Caco-2 (cell line): Measurements from ENCODE around the gene VRK2. TPM values are rescaled to one million over a fixed set of nuclear protein-coding genes. Genes with fewer than 3 reads are reported as not detected.

Source experiments
- Bru-seq: library from RNA; stranded (reverse); fragments of 400-500 nt; gene quantifications from one replicate; lab custom pipeline; 2021; lab: Mats Ljungman, UMichigan
- BruChase-seq, 2 experiments: library from RNA; stranded (reverse); fragments of 400-500 nt; gene quantifications; one replicate each; lab custom pipeline; 2021; lab: Mats Ljungman, UMichigan
- BruUV-seq: library from RNA; stranded (reverse); fragments of 400-500 nt; replicated peaks from 2 replicates; lab custom pipeline; 2021; lab: Mats Ljungman, UMichigan
- CTCF ChIA-PET: fragments of 300-600 bp; sonication (Branson Sonifier 250); formaldehyde crosslinking; loops from one replicate; lab custom pipeline; 2022; ENCODE audit warnings: antibody characterized with exemption; lab: Charles Lee
- POLR2A ChIA-PET: fragments of 300-600 bp; sonication (Branson Sonifier 250); formaldehyde crosslinking; loops from one replicate; lab custom pipeline; 2022; ENCODE audit warnings: antibody characterized with exemption; lab: Charles Lee
- DNase-seq, 2 experiments: peaks; one replicate each; pipeline versions ENCODE4 v3.0.0 to v3.0.0-alpha.2; 2020 to 2022
- H3K27me3 ChIP-seq: replicated peaks from 2 replicates; pipeline ENCODE4 v1.6.0; 2011; ENCODE audit warnings: low read length; ENCODE audit not compliant: control insufficient read depth, insufficient read depth
- H3K36me3 ChIP-seq: 2 replicates; pipeline ENCODE4 v1.5.1; 2011; ENCODE audit warnings: low read length; ENCODE audit not compliant: control insufficient read depth, insufficient read depth
- H3K4me1 ChIP-seq: fragments of 250-450 bp; sonication (Bioruptor Pico); 2 replicates; pipeline ENCODE4 v1.5.1; 2020; ENCODE audit warnings: mild to moderate bottlenecking
- H3K4me3 ChIP-seq: 2 replicates; pipeline ENCODE4 v1.5.1; 2011; ENCODE audit warnings: low read depth, mild to moderate bottlenecking, control low read depth, low read length
- H3K9me3 ChIP-seq: fragments of 250-450 bp; sonication (Bioruptor Pico); 2 replicates; pipeline ENCODE4 v1.5.1; 2020; ENCODE audit warnings: mild to moderate bottlenecking, moderate library complexity
- H3K27ac Mint-ChIP-seq: one replicate; pipeline ENCODE4 v1.8.0; 2022; ENCODE audit warnings: mixed read lengths; ENCODE audit not compliant: unreplicated experiment
- H3K27me3 Mint-ChIP-seq: one replicate; pipeline ENCODE4 v1.8.0; 2022; ENCODE audit warnings: mixed read lengths; ENCODE audit not compliant: insufficient read depth, unreplicated experiment
- H3K36me3 Mint-ChIP-seq: one replicate; pipeline ENCODE4 v1.8.0; 2022; ENCODE audit warnings: mild to moderate bottlenecking, mixed read lengths; ENCODE audit not compliant: insufficient read depth, unreplicated experiment
- H3K4me1 Mint-ChIP-seq: one replicate; pipeline ENCODE4 v1.8.0; 2022; ENCODE audit warnings: low read depth, mixed read lengths; ENCODE audit not compliant: unreplicated experiment
- H3K4me3 Mint-ChIP-seq: one replicate; pipeline ENCODE4 v1.8.0; 2022; ENCODE audit warnings: mild to moderate bottlenecking, moderate library complexity, mixed read lengths; ENCODE audit not compliant: unreplicated experiment
- H3K9me3 Mint-ChIP-seq: one replicate; pipeline ENCODE4 v1.8.0; 2022; ENCODE audit warnings: mixed read lengths; ENCODE audit not compliant: unreplicated experiment
- CTCF ChIP-seq, 2 experiments: fragments of 200-600 bp in 1 of 2; IDR thresholded peaks; 1 replicate in 1 of 2; 2 replicates in 1 of 2; pipeline versions ENCODE4 v1.5.1 to v1.8.0; 2011 to 2022; ENCODE audit warnings: antibody characterized with exemption in 1 of 2, control low read depth in 1 of 2, inconsistent platforms in 1 of 2, low read depth in 1 of 2, low read length in 1 of 2, mild to moderate bottlenecking in 1 of 2, moderate library complexity in 1 of 2; ENCODE audit not compliant: insufficient read depth in 1 of 2, severe bottlenecking in 1 of 2, unreplicated experiment in 1 of 2
- intact Hi-C: fragments of 100-400 bp; cut with micrococcal nuclease; formaldehyde crosslinking; loops from one replicate; pipeline ENCODE4 v1.10.0; 2022; ENCODE audit not compliant: unreplicated experiment
- long read RNA-seq: library from polyadenylated mRNA; stranded (forward); transcript quantifications from one replicate; pipeline ENCODE4 v2.0.0, GENCODE V29; 2022
- total RNA-seq: library from RNA; stranded (reverse); gene quantifications from 2 replicates; pipeline ENCODE4 v1.2.3, GENCODE V29; 2022

The VRK2 gene
- 33.1 and 35.4 TPM in 2 replicates for total RNA-seq
- Bru-seq, nascent RNA, result percentile 68 among the genes with signal in this experiment
- BruChase-seq, experiment 1, labeled RNA remaining after a 2-hour chase, result percentile 63 among the genes with signal in this experiment
- BruChase-seq, experiment 2, labeled RNA remaining after a 6-hour chase, result percentile 58 among the genes with signal in this experiment
- long read RNA-seq, transcript VRK2-201 (13 exons, 1,888 nt), result major isoform, 32 of 76 reads
- long read RNA-seq, partial matches to known transcripts, result 10 of 76 reads
- long read RNA-seq, other reads (novel, unspliced or antisense), result 33 of 76 reads

GRCh38 chr2:58046585-58047372 is at the start of gene VRK2:
Gene VRK2 (plus strand): TSS chr2:58046806. CDS start chr2:58048832, 2,026 bp downstream.
- peak in 1 of 2 experiments; percentile 16 for TF ChIP-seq CTCF (IDR thresholded peaks at IDR 0.05; ENCODE audit: insufficient read depth in 1 of 2, low read depth in 1 of 2, low read length in 1 of 2, severe bottlenecking in 1 of 2, unreplicated experiment in 1 of 2)
- Mint-ChIP-seq H3K27ac (peak within 1 kb of the TSS; percentile 65), H3K9me3 (no peaks in the 10 kb centered on the region), H3K36me3 (peaks cover 20% of the 10 kb centered on the region), H3K4me3 (peak within 1 kb of the TSS; percentile 86), H3K4me1 (peaks cover 26% of the 10 kb centered on the region), H3K27me3 (no peaks in the 10 kb centered on the region)
- intact Hi-C loops, result loop anchor here (2.0 to 5.0 kb wide), 3 partner anchors 140 to 289 kb away; partner anchors contain the start of gene FANCL
- CTCF ChIA-PET, result no interaction called here
- DNase-seq, result peak; percentile 95 to 96
- peak within 1 kb of the TSS; percentile 66 for H3K4me3 ChIP-seq
- POLR2A ChIA-PET, result no interaction called here
- no peaks in the 10 kb centered on the region for H3K36me3 ChIP-seq
- H3K4me1 ChIP-seq, result peaks cover 30% of the 10 kb centered on the region
- H3K27me3 ChIP-seq, result no peaks in the 10 kb centered on the region
- H3K9me3 ChIP-seq, result no peaks in the 10 kb centered on the region
- TSS peak; percentile 31 for BruUV-seq

GRCh38 chr2:58006256-58006951 is 40.2 kb upstream of the VRK2 start:
- no peaks in the 10 kb centered on the region for H3K9me3 ChIP-seq
- peaks cover 7% of the 10 kb centered on the region for H3K4me1 Mint-ChIP-seq
- no peaks in the 10 kb centered on the region for H3K36me3 ChIP-seq
- peaks cover 14% of the 10 kb centered on the region for H3K9me3 Mint-ChIP-seq
- H3K4me1 ChIP-seq, result 0 out of 2 replicates have a peak, but pooled peaks cover 8% of the 10 kb centered on the region
- ChIA-PET CTCF (no interaction called here), POLR2A (no interaction called here)
- no peak for DNase-seq
- H3K27me3 Mint-ChIP-seq, result no peaks in the 10 kb centered on the region
- H3K4me3 ChIP-seq, result no peak overlapping the region
- no TSS peak for BruUV-seq
- no peak for TF ChIP-seq CTCF (IDR thresholded peaks at IDR 0.05; ENCODE audit: insufficient read depth in 1 of 2, low read depth in 1 of 2, low read length in 1 of 2, severe bottlenecking in 1 of 2, unreplicated experiment in 1 of 2)
- intact Hi-C loops, result no loop called here
- H3K27me3 ChIP-seq, result no peaks in the 10 kb centered on the region
- no peak overlapping the region for H3K4me3 Mint-ChIP-seq
- no peak overlapping the region for H3K27ac Mint-ChIP-seq
- H3K36me3 Mint-ChIP-seq, result no peaks in the 10 kb centered on the region

- no TSS peak for BruUV-seq
- TF ChIP-seq CTCF (IDR thresholded peaks at IDR 0.05; ENCODE audit: insufficient read depth in 1 of 2, low read depth in 1 of 2, low read length in 1 of 2, severe bottlenecking in 1 of 2, unreplicated experiment in 1 of 2), result no peak
Observed at GRCh38 chr2:58006952-58007284, 39.7 kb upstream of the VRK2 start.

More at GRCh38 chr2:58006952-58007284, 39.7 kb upstream of the VRK2 start:
- no peaks in the 10 kb centered on the region for H3K36me3 ChIP-seq
- DNase-seq, result no peak
- no peaks in the 10 kb centered on the region for H3K36me3 Mint-ChIP-seq
- 0 out of 2 replicates have a peak, but pooled peaks cover 8% of the 10 kb centered on the region for H3K4me1 ChIP-seq
- peaks cover 7% of the 10 kb centered on the region for H3K4me1 Mint-ChIP-seq
- intact Hi-C loops, result no loop called here
- ChIA-PET CTCF (no interaction called here), POLR2A (no interaction called here)
- no peak overlapping the region for H3K4me3 ChIP-seq
- no peaks in the 10 kb centered on the region for H3K27me3 Mint-ChIP-seq
- no peak overlapping the region for H3K27ac Mint-ChIP-seq
- peaks cover 14% of the 10 kb centered on the region for H3K9me3 Mint-ChIP-seq
- no peaks in the 10 kb centered on the region for H3K27me3 ChIP-seq
- H3K4me3 Mint-ChIP-seq, result no peak overlapping the region
- H3K9me3 ChIP-seq, result no peaks in the 10 kb centered on the region
